Subcutaneous abdominal adipose tissue (tissue), 5 donors: ENCODE data around the gene PTGIS.

Experiments
- H3K27ac ChIP-seq: one replicate; pipeline ENCODE4 v1.7.0; 2013; ENCODE audit warnings: low read depth, mild to moderate bottlenecking, inconsistent platforms, low read length, moderate library complexity
- H3K27me3 ChIP-seq, 5 donors: one replicate each; pipeline ENCODE4 v1.7.0; 2013; ENCODE audit warnings: low read length in 5 of 5, inconsistent platforms in 1 of 5; ENCODE audit not compliant: control insufficient read depth in 5 of 5, insufficient read depth in 4 of 5
- H3K36me3 ChIP-seq, 5 donors: one replicate each; pipeline ENCODE4 v1.7.0; 2013; ENCODE audit warnings: low read length in 5 of 5; ENCODE audit not compliant: control insufficient read depth in 5 of 5, insufficient read depth in 5 of 5
- H3K4me1 ChIP-seq, 5 donors: one replicate each; pipeline ENCODE4 v1.7.0; 2013; ENCODE audit warnings: low read length in 5 of 5, mild to moderate bottlenecking in 3 of 5, moderate library complexity in 1 of 5; ENCODE audit not compliant: control insufficient read depth in 5 of 5, insufficient read depth in 5 of 5
- H3K4me3 ChIP-seq, 5 donors: one replicate each; pipeline ENCODE4 v1.7.0; 2013; ENCODE audit warnings: low read length in 5 of 5, low read depth in 1 of 5
- H3K9ac ChIP-seq, 5 donors: one replicate each; pipeline ENCODE4 v1.7.0; 2013; ENCODE audit warnings: low read length in 5 of 5, mild to moderate bottlenecking in 4 of 5, moderate library complexity in 3 of 5
- H3K9me3 ChIP-seq, 5 donors: one replicate each; pipeline ENCODE4 v1.7.0; 2013; ENCODE audit warnings: low read length in 5 of 5; ENCODE audit not compliant: control insufficient read depth in 5 of 5
- donor health status: healthy.
- donor health status: healthy.
- donor health status: healthy.
- donor health status: healthy.
- donor health status: healthy.

The PTGIS gene

DNA sequence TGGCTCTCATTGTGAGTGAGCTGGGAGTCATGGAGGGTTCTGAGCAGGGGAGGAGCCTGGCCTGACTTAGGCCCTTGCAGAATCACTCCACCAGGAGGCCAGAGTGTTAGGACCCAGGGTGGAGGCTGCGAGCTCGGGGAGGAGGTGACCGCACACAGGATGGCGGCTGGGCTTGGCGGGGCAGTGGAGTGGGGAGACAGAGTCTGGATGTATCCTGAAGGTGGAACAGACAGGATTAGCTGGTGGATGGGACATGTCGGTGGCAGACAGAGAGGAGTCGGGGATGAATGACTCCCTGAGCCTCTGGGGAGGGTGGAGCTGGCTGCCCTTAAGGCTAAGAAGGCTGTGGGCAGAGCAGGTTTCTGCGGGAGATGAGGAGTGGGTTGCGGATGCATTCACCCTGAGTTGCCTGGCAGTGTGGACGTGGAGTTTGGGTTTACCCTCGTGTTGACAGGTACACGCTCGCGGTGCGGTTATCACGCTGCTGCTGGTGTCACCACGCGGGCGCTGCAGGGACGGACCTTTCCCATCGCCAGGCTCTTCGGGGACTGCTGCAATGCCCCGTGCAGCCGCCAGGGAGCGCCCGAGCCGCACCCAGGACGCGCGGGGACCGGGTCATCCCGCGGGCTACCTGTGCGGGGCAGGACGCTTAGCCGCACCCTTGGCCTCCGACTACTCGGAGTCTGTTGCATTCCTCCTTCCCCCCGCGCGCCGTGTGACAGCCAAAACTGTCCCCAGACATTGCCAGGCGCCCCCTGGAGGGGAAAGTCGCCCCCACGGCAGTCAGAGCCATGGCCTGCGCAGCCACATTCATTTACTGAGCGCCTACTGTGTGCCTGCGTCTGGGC is 43.0 kb upstream of the PTGIS start:
- Histone ChIP-seq H3K27ac (peak overlapping the region; percentile 57), H3K27me3 (peaks cover 0 to 10% (median 5%) of the 10 kb centered on the region in 5 donors), H3K9ac (no peak overlapping the region), H3K4me3 (peak overlapping the region; percentile 10 to 51 (median 25)), H3K36me3 (no peaks in the 10 kb centered on the region), H3K9me3 (no peaks in the 10 kb centered on the region), H3K4me1 (peaks cover 5 to 40% (median 33%) of the 10 kb centered on the region in 5 donors)

DNA sequence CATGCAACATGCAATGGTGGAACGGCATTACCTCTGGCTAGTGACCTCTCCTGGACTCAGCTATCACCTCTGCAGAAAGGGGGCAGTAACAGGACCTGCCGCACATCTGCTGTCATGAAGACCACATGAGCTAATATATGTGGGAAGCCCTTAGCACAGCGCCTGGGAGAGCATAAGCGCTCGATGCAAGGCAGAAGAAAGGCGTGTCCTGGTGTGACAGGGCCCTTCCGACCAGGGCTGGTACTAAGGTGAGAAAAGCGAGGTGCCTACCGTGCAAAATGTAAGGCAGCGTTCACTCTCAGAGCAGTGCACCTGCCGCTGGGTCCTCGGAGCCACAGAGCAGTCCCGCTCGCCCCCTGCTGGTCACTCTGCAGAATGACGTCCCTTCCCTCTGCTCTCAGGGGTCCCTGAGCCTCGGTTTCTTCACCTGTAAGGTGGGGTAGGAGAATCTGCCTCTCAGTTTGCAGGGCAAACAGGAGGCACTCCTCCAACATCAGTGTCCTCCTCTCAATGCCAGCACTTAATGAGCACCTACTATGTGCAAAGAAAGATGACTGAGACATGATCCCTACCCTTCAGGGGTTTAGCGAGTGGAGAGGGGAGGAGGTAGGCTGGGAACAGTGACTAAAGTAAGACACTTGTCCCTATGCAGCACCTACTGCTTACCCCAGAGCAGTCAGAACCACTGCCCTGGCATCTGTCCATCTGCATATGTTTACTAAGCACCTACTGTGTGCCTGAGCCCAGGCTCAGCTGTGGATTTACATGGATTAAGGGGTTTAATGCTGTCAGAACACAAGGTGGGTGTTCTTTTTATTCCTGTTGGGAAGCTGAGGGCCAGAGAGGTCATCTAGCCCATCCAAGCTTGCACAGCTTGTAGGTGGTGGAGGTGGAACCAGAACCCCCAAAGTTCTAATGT is 41.1 kb upstream of the PTGIS start:
- Histone ChIP-seq H3K4me3 (peak overlapping the region in 1 of 5 donors; percentile 25), H3K4me1 (peaks cover 5 to 36% (median 30%) of the 10 kb centered on the region in 5 donors), H3K9ac (no peak overlapping the region), H3K9me3 (no peaks in the 10 kb centered on the region), H3K27ac (no peak overlapping the region), H3K27me3 (peaks cover 0 to 10% (median 5%) of the 10 kb centered on the region in 5 donors), H3K36me3 (no peaks in the 10 kb centered on the region)

GRCh38 chr20:49607568-49607967 is 39.6 kb upstream of the PTGIS start:
- Histone ChIP-seq H3K9me3 (no peaks in the 10 kb centered on the region), H3K27me3 (peaks cover 0 to 10% (median 5%) of the 10 kb centered on the region in 5 donors), H3K4me3 (no peak overlapping the region), H3K36me3 (no peaks in the 10 kb centered on the region), H3K27ac (no peak overlapping the region), H3K9ac (no peak overlapping the region), H3K4me1 (peaks cover 5 to 35% (median 27%) of the 10 kb centered on the region in 5 donors)

DNA sequence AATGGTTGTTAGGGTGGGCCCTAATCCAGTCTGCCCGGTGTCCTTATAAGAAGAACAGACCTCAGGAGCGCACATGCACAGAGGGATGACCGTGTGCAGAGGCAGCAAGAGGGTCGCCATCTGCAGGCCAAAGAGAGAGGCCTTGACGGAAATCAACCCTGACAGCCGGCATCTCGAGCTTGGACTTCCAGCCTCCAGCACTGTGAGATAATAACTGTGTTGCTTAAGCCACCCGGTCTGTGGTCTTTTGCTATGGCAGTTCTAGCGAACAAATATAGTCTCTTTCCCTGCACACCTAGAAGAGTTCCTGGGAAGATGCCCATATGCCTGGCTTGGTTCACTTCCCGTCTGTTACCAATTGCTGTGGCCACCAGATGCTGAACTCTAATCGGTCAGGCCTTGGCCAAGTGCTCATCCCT is 35.3 kb upstream of the PTGIS start:
- Histone ChIP-seq H3K36me3 (no peaks in the 10 kb centered on the region), H3K4me3 (no peak overlapping the region), H3K9me3 (peaks cover 0 to under 1% (median 0%) of the 10 kb centered on the region in 5 donors), H3K27me3 (peaks cover 0 to 3% (median 0%) of the 10 kb centered on the region in 5 donors), H3K4me1 (peaks cover 0 to 9% (median 7%) of the 10 kb centered on the region in 5 donors), H3K9ac (no peak overlapping the region), H3K27ac (no peak overlapping the region)

DNA sequence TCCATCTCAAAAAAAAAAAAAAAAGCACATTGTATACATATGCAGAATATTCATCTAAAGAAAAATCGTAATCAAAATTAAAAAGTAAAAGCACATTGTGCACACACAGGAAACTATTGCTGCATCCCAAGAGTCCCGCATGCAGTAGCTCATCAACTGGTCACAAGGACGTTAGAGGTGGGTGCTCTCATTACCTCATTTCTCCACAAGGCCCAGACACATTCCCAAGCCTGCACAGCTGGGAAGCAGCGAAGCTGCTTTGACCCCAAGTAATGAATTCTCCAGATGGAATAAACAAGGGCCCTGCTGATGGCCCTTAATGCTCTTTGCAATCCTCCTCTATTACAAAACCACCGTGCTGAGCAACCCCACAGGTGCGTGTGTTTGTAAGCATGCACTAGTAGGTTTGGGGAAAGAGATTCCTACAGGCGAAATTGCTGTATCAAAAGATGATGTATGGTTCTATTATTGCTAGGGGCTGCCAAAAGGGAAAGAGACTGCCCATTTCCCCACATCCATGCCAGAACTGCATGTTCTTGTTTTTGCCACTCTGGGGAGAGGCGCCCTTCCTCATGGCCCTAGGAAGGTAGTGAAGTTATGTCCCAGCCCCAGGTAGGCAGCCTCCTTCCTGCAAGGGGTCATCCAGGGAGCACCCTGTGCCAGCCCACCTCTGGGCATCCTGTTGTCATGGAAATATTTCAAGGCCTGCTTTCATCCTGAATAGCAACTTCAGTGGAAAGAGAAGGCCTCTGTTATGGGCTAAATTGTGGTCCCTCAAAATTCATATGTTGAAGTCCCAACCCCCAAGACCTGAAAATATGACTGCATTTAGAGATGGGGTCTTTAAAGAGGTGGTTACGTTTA is 34.6 kb upstream of the PTGIS start:
- H3K27ac ChIP-seq: no peak overlapping the region
- no peaks in the 10 kb centered on the region for H3K36me3 ChIP-seq
- no peak overlapping the region for H3K9ac ChIP-seq
- no peaks in the 10 kb centered on the region for H3K27me3 ChIP-seq
- H3K4me3 ChIP-seq: no peak overlapping the region
- H3K4me1 ChIP-seq: peaks cover 0 to 9% (median 7%) of the 10 kb centered on the region in 5 donors
- H3K9me3 ChIP-seq: peaks cover 0 to 2% (median 0%) of the 10 kb centered on the region in 5 donors

GRCh38 chr20:49601153-49601924 is 33.4 kb upstream of the PTGIS start:
- Histone ChIP-seq H3K27me3 (no peaks in the 10 kb centered on the region), H3K9me3 (peaks cover 0 to 2% (median 0%) of the 10 kb centered on the region in 5 donors), H3K9ac (no peak overlapping the region), H3K4me3 (no peak overlapping the region), H3K36me3 (no peaks in the 10 kb centered on the region), H3K27ac (no peak overlapping the region), H3K4me1 (peaks cover 0 to 9% (median 7%) of the 10 kb centered on the region in 5 donors)

DNA sequence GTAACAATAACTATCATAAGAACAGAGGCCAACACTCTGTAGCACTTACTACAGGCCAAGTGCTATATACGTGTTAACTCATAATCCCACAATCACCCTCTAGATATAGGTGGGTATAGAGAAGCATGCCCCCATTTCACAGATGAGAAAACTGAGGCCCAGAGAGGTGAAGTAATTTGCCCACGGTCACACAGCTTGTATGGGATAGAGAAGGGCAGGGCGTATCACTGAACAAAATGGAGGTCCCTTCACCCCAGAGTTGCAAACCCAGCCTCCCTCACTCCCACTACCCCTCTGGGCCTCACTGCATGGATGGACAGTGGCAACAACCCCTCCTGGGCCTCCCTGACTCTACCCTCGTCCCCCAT is 31.8 kb upstream of the PTGIS start:
- H3K27me3 ChIP-seq: peaks cover 0 to 3% (median 0%) of the 10 kb centered on the region in 5 donors
- no peak overlapping the region for H3K27ac ChIP-seq
- no peak overlapping the region for H3K4me3 ChIP-seq
- H3K9ac ChIP-seq: no peak overlapping the region
- H3K4me1 ChIP-seq: peaks cover 0 to 7% (median 5%) of the 10 kb centered on the region in 5 donors
- H3K9me3 ChIP-seq: peaks cover 0 to 2% (median 0%) of the 10 kb centered on the region in 5 donors
- H3K36me3 ChIP-seq: no peaks in the 10 kb centered on the region

DNA sequence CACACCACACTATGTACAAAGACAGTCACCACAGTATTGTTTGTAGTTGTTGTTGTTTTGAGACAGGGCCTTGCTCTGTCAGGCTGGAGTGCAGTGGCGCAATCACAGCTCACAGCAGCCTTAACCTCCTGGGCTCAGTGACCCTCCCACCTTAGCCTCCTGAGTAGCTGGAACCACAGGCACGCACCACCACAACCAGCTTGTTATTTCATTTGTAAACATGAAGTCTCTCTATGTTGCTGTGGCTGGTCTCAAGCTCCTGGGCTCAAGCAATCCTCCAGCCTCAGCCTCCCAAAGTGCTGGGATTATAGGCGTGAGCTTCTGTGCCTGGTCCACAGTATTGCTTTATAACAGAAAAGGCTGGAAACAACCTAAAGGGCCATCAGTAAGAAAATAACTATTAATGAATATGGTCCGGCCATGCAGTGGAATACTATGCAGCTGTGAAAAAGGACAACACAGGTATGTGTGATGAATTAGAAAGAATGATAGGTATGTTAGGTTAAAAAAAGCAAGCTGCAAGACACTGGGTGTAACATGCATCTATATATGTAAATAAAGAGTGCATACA is 30.0 kb upstream of the PTGIS start:
- Histone ChIP-seq H3K9me3 (peaks cover 0 to 2% (median 0%) of the 10 kb centered on the region in 5 donors), H3K27ac (no peak overlapping the region), H3K36me3 (no peaks in the 10 kb centered on the region), H3K4me1 (peaks cover 2 to 22% (median 19%) of the 10 kb centered on the region in 5 donors), H3K4me3 (no peak overlapping the region), H3K27me3 (peaks cover 0 to 3% (median 0%) of the 10 kb centered on the region in 5 donors), H3K9ac (no peak overlapping the region)
